GM18517 (cell line): Measurements from ENCODE around the gene MATN1.
"Not testable (repeated sequence)": the region's sequence is repeated elsewhere in the genome, so short reads cannot be mapped to it uniquely, and the experiment has no call there.

Experiments
- ATAC-seq: cut with Tn5 transposase; IDR thresholded peaks from one replicate; pipeline ENCODE4 v1.9.1; 2021; ENCODE audit warnings: mild to moderate bottlenecking, moderate library complexity; ENCODE audit not compliant: unreplicated experiment

The MATN1 gene

DNA sequence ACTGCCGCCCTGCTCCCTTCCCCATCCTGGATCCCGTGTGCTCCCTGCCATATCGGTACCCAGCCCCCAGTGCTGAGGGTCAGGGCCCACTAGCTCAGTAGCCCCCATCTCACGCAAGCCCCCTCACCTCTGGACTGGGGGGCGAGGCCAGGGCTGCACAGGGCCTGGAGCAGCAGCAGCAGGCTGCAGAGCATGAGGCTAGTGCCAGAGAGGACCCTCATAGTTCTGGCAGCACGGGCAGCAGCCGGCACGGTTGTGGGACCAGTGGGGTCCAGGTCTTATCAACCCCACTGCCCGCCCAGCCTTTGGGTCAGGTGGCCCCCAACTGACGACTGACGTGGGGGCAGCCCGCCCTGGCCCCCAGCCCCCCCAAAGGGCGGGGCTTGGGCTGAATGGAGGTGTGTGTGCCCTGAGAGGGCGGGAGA, at the start of gene MATN1:
Gene MATN1, minus strand, starts transcription at position 255 of the 425 bp plus-strand sequence. Its CDS starts 34 bp downstream, at position 221.
- ATAC-seq = no peak

GRCh38 chr1:30771005-30771404, 47.6 kb upstream of the MATN1 start:
- no peak for ATAC-seq

DNA sequence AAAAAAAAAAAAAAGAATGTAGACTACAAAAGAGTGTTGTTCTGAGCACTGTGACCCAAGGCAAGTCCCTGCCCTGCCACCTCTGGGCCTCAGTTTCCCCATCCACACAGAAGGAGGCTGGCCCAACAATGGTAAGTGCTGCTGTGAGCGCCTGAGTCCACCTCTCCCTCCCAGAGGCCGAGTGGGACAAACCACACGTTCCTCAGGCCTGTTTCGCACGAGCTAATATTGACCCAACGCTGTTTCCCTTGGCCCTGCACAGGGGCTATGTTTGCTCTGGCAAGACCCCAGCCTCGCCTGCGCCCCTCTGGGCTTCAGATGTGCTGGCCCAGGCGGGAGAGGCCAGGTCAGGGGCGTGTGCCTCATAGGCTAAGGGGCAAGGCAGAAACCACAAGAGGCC, 46.8 kb upstream of the MATN1 start:
- ATAC-seq = no peak

GRCh38 chr1:30768830-30769718, 45.7 kb upstream of the MATN1 start:
- no peak for ATAC-seq

- no peak for ATAC-seq
These were observed 44.9 kb upstream of the MATN1 start for GRCh38 chr1:30768159-30768829.

DNA sequence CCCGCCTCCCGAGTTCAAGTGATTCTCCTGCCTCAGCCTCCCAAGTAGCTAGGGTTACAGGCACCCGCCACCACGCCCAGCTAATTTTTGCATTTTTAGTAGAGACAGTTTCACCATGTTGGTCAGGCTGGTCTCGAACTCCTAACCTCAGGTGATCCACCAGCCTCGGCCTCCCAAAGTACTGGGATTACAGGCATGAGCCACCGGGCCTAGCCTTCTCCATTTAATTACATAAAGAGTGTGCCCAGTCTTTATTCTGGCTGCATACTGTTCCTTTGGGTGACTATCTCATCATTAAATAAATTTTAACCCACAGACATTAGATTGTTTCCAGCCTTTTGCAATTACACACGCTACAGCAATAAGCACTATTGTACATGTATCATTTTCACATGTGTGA, 43.6 kb upstream of the MATN1 start:
- ATAC-seq = not testable (repeated sequence)

GRCh38 chr1:30765556-30766434, 42.4 kb upstream of the MATN1 start:
- ATAC-seq = no peak

DNA sequence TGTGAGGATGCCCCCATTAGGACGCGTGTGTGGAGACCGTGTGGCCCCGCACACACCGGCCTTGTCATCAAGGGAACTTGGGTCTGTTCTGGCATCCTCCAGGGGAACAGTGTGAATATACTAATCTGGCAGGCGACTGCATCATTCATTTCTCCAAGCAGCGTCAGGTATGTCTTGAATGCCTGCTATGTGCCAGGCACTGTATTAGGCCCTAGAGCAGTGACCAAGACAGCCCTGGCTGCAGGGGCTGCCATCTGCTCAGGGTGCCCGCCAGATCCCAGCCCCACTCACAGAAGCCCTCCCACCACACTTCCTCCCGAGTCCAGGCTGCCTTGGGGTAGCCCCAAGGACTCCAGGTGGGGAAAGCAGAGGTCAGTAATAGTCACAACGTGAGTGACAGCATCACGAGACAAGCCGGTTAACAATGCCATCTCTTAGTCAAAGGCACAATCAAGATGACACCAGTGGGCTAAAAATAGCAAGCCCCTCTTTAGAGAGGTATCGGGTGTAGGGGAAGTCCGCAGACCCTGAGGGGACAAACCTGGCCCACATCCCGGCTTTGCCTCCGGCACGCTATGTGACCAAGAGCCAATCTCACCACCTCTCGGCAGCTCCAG, 41.7 kb upstream of the MATN1 start:
- ATAC-seq = no peak

DNA sequence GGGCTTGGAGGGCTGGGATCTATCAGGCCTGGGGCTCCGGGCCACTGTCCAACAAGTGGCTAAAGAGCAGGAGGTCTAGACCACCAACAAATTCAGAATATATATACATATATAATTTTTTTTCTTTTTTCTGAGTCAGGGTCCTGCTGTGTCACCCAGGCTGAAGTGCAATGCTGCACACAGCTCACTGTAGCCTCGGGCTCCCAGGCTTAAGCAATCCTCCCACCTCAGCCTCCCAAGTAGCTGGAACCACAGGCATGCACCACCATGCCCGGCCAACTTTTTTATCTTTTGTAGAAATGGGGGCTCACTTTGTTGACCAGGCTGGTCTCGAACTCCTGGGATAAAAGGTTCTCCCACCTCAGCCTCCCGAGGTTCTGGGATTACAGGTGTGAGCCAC, 41.0 kb upstream of the MATN1 start:
- no peak for ATAC-seq

DNA sequence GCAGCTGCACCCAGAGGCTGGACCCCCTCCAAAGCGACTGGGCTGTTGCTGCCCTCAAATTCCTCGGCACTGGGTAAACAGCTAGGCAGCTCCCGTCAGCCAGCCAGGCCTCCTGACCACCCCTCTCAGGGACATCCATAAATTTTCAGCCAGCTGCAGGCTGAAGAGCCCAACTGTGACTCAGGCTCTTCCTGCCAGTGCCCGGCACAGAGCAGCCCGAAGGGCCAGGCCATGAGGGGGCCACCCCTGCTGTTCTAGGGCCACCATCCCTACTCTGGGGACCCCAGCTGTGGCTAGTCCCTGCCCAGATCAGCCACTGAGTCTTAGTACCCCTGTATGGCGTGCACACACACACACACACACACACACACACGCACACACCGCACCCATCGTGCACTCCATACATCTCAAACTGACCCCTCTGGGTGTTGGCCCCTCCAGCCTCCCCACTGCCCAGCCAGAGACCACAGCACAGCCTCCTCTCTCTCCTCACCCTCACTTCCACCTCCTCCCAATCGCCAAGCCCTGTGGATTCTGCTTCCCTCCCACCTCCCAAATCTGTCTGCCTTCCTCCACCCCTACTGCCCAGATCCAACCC, 40.4 kb upstream of the MATN1 start:
- no peak for ATAC-seq

- no peak for ATAC-seq
These were observed 39.7 kb upstream of the MATN1 start for GRCh38 chr1:30762930-30763650.

DNA sequence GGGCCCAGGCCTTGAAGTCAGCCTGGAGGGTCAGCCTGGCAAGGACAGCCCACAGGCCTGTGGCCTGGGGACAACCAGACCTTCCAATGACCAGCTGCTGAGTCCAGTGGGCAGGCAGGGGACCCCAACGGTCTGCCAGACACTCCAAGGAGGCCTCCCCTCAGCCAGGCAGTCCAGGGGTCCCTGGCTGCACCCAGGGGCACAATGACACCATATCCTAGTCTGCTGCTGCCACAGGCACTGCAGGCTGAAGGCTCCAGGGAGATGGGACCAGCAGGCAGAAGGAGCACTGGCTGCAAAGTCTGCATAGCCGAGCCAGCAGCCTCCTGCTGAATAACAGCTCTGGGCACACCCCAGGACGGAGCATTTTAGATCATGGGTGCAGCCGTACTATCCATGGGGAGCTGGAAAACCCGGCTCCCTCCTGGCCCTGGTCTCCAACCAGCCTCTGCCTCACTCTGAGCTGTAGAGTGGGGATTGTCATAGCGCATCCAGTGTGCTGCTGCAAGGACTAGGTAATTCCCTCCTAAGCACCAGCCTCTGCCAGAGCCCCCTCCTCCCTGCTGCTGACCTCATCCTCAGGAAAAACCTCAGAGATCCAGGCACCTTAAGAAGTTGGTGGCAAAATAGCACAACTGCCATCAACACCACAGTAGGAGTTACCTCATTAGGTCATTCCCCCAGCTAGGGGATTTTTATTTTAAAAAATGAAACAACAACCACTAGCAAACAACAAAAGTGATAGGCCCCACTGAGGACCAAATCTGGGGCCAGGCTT, 39.0 kb upstream of the MATN1 start:
- no peak for ATAC-seq

- no peak for ATAC-seq
These were observed 38.2 kb upstream of the MATN1 start for GRCh38 chr1:30761381-30762151.

- ATAC-seq = no peak
These were observed 37.4 kb upstream of the MATN1 start for GRCh38 chr1:30760596-30761324.

- ATAC-seq = no peak
These were observed 36.4 kb upstream of the MATN1 start for GRCh38 chr1:30759718-30760281.

GRCh38 chr1:30758785-30759380, 35.5 kb upstream of the MATN1 start:
- no peak for ATAC-seq
